ENCODE data around the gene INHBB.
A peak's percentile ranks its signal among the peaks of the same experiment; 100 is the strongest.
"Not testable (repeated sequence)": the region's sequence is repeated elsewhere in the genome, so short reads cannot be mapped to it uniquely, and the experiment has no call there.

Gene INHBB

GRCh38 chr2:120346026-120346666 is at the start of gene INHBB:
TSS of gene INHBB (plus strand) at chr2:120346136. CDS start at chr2:120346189, 53 bp downstream.
- no peak for DNase-seq (ENCODE audit: low spot score)

GRCh38 chr2:120298173-120298835 is 47.6 kb upstream of the INHBB start:
- DNase-seq (ENCODE audit: low spot score): no peak

DNA sequence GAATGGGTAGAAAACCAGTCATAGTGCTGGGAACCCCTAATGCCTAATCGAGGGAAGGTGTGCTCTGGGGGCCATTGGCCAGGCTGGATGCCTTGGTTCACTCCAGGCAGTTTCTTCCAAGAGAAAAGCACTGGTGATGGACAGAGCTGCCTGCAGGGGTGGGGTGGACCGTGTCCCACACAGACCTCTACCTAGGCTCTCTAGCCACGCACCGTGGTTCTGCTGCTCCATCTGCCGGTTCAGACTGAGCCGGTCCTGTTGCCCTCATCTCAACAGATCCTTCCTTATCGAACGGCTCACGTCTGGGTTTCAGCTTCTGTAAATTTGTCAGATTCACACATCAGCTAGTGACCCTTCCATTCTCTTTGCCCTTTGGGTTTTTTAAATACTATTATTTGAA is 46.9 kb upstream of the INHBB start:
- no peak for DNase-seq (ENCODE audit: low spot score)

GRCh38 chr2:120299561-120299960 is 46.4 kb upstream of the INHBB start:
- DNase-seq (ENCODE audit: low spot score): no peak

- no peak for DNase-seq (ENCODE audit: low spot score)
These were observed 45.6 kb upstream of the INHBB start for GRCh38 chr2:120300385-120300784.

- no peak for DNase-seq (ENCODE audit: low spot score)
These were observed 44.7 kb upstream of the INHBB start for GRCh38 chr2:120301284-120301683.

- no peak for DNase-seq (ENCODE audit: low spot score)
These were observed 43.6 kb upstream of the INHBB start for GRCh38 chr2:120302301-120302700.

DNA sequence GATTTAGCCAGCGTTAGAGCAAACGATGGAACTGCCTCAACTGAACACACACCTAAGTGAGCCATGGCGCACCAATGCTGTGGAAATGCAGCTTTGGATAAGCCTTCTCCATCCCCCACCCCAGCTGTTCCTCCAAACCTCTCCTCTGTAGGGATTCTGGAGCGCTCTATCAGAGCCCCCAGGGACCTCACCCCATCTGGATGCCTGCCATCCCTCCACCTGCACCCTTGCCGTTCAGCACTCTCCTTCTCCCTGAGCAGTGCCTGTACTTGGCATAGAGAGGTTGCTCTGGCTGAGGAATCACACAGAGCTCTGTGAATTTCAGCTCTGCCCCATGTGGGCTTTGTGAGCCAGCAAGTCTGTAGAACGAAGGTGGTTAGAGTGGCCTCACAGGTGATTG is 42.8 kb upstream of the INHBB start:
- DNase-seq (ENCODE audit: low spot score): no peak

DNA sequence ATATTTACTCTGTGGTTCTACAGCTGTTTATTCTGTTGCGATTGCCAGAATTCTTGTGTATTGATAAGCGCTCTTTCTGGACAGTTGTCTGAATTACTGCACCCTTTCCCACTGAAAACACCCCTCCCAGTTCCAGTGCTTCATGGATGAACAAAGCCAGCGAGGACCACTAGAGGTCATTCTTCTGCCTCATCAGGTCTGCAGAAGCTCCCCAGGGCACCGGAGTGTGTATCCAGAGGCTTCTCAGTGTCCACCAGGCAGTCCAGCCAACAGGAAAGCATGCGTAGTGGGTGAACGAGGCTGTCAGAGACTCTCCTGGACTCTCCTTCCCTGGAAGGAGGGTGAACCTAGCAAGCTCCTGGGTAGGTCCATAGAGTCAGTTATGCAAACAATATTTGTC is 40.6 kb upstream of the INHBB start:
- no peak for DNase-seq (ENCODE audit: low spot score)

GRCh38 chr2:120305937-120306490 is 39.9 kb upstream of the INHBB start:
- DNase-seq (ENCODE audit: low spot score): no peak

- DNase-seq (ENCODE audit: low spot score): no peak
These were observed 38.5 kb upstream of the INHBB start for GRCh38 chr2:120307482-120307881.

DNA sequence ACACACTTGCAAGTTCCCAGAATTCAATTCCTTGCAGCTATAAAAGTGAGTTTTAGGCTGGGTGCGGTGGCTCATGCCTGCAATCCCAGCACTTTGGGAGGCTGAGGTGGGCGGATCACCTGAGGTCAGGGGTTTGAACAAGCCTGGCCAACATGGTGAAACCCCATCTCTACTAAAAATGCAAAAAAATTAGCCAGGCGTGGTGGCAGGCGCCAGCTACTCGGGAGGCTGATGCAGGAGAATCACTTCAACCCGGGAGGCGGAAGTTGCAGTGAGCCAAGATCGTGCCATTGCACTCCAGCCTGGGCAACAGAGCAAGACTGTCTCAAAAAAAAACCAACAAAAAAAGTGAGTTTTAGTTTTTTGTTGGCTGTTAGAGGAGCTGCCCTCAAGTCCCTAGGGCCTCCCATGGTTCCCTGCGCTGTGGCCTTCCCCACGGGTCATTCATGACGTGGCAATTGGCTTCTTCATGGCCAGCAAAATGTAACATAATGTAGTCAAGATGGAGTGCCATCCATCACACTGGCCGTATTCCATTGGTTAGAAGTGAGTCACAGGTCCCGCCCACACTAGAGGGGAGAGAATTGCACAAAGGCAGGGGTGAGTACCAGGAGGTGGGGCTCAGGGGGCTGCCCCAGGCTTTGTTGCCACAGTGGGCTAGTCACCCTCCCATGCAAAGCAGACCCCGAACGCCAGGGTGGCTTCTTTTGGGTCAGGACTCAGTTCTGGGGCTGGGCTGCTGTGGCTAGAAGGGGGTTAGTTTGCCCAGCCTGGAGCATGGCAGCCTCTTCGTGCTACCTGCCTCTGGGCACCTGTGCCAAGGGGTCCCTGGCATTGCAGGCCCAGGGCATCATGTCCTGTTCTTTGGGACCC is 37.7 kb upstream of the INHBB start:
- no peak for DNase-seq (ENCODE audit: low spot score)

GRCh38 chr2:120310136-120310535 is 35.8 kb upstream of the INHBB start:
- DNase-seq (ENCODE audit: low spot score): no peak

GRCh38 chr2:120310841-120311240 is 35.1 kb upstream of the INHBB start:
- DNase-seq (ENCODE audit: low spot score): not testable (repeated sequence)

- no peak for DNase-seq (ENCODE audit: low spot score)
These were observed 33.9 kb upstream of the INHBB start for GRCh38 chr2:120312076-120312475.

GRCh38 chr2:120312860-120313694 is 32.9 kb upstream of the INHBB start:
- peak; percentile 80 for DNase-seq (ENCODE audit: low spot score)

DNA sequence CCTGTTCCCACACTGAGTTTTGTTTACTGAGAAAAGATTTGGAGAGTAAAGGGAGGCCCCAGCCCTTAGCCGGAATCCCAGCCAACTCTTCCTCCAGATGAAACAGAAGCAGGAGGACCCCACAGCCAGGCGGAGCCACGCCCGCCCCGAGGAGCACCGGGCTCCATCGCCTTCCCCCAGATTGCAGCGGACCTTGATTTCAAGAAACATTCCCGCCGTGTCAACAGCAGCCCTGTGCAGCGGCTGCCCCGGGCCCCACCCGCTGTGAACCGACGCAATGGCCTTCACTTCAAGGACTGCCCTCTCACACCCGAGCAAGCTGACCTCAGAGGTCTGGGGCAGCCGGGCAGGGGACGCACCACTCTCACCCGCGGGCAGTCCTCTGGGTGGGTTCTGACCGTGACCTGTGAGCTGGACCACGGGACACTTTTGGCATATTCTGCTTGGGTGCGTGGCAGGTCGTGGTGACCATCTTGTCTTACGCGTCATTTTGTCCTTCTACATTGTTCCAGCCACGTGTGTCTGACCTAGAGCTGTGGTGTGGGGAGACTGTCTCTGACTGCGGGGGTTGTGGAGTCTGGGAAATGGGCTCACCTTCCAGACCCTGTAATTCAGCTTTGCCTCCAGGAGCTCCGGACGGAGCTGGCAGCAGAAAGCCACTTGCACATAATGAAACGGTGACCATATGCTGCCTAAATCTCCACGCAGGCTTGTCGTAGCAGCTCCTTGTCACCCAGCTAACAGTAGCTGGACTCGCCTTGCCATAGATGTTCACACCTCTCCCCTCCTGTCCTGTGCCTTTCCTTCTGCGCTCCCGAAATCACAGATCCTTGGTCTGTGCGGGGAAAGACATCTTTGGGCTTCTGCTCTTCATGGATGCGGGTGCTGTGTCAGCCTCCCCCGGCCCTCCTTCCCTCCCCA is 32.0 kb upstream of the INHBB start:
- no peak for DNase-seq (ENCODE audit: low spot score)

DNA sequence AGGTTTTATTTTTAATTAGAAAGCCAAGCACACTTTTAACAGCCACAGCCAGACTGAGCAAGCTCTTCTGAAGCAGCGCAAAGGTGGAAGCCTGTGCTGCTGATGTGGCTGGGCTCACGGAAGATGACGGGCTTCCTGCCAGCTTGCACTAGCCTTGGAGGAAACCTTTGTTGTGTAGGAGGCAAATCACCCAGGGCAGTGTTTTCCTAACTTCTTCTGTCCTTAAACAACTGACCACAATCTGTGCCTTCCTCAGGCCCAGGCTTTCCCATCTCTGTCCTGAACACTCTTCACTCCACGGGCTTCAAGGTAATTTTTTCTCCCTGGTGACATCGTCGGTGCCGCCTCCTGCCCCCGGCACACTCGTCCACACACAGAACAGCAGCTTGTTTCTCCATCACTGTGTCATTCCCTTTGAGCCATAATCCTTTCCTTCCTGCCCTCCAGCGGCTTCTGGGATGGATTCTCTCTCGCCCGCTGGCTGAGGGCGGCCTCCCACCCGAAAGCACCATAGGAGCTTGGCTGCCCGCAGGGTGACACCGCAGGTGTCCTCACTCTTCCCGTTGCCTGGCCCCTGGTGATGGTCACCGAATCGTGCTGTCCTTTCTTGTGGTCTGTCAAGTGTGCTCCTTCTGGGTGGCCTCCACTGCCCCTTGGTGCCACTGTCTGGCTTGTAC is 31.1 kb upstream of the INHBB start:
- DNase-seq (ENCODE audit: low spot score): no peak

- no peak for DNase-seq (ENCODE audit: low spot score)
These were observed 30.4 kb upstream of the INHBB start for GRCh38 chr2:120315367-120316033.

All from NAMALWA (cell line).